Stimulated activated CD4-positive, alpha-beta T cell treated with anti-CD3 and anti-CD28 coated beads, Interleukin-15, amount 100 ng/mL, for 48 hours (primary cell): ENCODE measurements around the gene RORC.

ENCODE experiments used
- DNase-seq, 2 donors: peaks; one replicate each; pipeline ENCODE4 v3.0.0-alpha.2; 2020; ENCODE audit warnings: low read depth in 2 of 2

RORC gene

DNA sequence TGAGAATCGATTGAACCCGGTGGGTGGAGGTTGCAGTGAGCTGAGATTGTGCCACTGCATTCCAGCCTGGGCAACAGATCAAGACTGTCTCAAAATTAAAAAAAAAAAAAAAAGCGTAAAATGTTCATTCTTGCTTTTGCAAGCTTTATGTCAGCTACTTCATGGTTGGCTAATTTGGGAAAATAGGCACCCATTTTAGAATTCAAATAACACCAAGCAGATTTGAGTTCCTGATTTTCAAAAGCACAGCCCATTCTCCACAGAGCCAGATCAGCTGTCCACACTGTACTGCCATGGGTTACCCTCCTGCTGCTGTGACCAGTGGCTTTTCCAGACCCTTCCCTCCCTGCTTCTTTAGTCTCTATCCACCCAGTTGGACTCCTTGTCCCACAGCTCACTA is 17.5 kb upstream of the RORC start:
- DNase-seq: no peak

DNA sequence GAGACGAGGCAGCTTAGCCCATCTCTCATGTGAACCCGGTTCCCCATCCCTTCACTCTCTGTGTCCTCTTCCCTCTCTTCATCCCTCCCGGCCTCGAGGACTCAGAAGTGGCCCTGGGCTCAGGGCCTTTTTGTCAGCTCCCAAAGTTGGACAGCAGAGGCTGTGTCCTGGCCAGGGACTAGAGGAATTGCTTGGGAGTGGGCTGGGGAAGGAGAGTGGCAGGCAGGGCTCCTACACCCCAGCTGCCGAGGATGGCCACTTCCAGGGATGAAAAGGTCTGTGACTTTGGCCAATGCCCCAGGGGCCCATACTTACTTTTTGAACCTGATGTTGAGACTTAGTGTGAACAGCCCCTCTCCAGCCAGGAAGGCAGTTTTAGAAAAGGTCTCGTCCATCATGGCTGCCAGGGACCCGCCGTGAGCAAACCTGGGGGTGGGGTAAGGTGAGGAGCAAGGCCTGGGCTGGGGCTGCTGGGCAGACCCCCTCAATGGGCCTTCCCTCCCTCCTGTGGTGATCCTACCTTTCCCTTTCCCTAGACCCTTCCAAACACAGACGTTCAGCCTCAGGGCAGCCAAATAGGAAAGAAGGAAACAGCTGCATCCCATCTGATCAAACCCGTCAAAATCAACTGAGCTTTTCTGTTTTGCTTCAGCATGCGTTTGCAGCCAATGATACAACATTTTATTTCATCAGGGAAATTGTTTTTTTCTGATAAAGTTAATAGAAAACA is 16.4 kb upstream of the RORC start:
- DNase-seq: no peak

- no peak for DNase-seq
Measured at GRCh38 chr1:151846686-151847237, 15.2 kb upstream of the RORC start.

DNA sequence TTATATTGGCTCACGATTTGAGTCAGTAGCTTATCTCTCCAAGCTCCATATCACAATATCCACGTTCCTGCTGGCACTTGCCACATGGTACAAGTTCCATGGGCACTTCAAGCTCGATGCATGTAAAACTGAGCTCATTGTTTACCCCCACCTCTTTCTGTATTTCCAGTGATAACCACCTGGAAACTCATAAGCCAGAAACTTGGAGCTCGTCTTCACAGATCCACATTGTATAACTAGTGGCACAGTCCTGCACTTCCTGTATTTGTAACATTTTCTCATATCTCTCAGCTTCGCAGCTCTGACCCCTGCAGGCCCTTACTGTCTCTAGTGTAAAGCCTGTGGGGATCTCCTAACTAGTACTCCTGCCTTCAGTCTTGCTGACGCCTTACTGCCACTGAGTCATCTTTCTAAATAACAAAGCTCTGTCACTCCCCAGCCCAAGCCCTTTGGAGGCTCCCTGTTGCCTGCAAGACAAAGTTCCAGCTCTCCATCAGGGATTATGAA is 14.5 kb upstream of the RORC start:
- no peak for DNase-seq

DNA sequence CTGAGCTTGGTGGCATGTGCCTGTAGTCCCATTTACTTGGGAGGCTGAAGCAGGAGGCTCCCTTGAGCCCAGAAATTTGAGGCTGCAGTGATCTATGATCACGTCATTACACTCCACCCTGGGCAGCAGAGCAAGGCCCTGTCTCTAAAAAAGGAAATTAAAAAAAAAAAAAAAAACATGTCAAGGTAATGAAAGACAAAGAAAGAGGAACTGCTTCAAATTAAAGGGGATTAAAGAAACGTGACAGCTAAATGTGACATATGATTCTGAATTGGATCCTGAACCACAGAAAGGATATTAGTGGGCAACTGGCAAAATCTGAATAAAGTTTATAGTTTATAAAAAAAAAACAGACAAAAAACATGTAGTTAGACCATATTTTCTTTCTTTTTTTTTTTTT is 11.8 kb upstream of the RORC start:
- no peak for DNase-seq

DNA sequence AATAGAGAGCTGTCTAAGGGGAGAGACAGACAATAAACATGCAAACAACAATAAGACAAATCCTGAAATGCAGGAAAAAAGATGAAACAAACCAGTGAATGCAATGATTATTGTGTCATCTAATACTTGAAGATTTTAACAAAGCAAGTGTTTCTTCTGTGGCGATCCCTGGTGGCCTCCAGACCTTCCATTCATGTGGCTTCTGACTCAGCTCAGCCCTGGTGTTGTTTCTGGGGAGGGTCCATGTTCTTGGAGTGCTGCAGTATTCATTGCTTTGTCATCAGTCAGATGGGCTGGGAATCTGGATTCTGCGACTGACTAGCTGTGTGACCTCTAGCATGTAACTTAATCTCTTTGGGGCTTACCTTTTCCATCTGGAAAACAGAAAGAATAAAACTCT is 9.5 kb upstream of the RORC start:
- no peak for DNase-seq

GRCh38 chr1:151840421-151840820 is 8.8 kb upstream of the RORC start:
- no peak for DNase-seq

- peak; percentile 42 to 63 for DNase-seq
Measured at GRCh38 chr1:151839457-151840403, 8.1 kb upstream of the RORC start, which contains the start of gene C2CD4D. C2CD4D (minus strand) TSS chr1:151839820; CDS start chr1:151838989, 831 bp downstream.

- no peak for DNase-seq
Measured at GRCh38 chr1:151839082-151839412, 7.4 kb upstream of the RORC start.

DNA sequence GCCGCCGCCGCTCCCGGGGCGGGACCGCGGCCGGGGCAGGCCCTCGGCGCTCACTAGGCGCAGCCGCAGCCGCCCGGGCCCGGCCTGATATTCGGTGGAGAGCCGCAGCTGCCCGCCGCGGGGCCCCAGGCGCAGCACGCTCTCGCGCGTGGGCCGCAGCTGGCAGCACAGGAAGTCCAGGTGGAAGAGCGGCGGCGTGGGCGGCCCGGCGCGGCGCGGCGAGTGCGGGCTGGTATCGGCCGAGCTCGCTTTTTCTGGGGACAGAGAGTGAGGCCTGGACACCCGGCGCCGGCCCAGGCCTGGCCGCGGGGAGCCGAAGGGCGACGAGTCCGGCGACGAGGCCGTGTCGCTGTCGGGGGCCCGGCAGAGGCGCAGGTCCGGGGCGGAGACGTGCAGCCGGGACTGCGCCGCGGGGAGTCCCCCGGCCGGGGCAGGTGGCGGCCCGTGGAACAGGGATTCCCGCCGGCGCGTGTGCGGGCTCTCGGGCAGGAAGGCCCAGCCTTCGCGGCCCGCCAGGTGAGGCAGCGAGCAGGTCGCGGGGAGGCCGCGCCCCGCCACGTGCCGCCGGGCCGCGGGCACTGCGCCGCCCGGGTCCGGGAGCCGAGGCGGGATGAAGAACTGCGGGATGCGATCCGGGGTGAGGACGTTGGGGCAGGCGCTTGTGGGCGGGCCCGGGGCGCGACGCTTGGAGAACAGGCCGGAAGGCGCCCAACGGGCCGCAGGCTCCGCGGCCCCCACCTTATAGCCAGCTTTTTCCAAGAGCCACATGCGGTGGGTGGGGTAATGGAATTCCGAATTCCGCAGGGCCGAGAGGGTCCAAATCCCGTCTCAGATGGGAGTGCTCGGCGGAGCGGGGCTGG is 6.8 kb upstream of the RORC start:
- no peak for DNase-seq

DNA sequence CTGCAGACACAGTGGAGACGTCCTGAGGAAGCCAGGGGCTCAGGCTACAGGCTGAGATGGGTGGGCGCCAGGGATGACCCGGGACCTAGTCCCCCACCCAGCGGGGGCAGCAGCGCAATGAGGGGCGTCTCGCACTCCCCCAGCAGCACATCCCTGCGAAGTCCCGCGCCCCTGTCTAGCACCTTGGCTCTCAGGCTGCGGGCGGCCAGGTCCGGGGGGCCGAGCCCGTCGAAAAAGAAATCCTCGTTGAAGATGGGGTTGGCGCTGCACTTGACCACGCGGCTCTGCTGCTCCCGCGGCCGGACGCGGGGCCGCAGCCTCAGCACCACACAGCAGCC is 6.3 kb upstream of the RORC start:
- DNase-seq: no peak

- no peak for DNase-seq
Measured at GRCh38 chr1:151837197-151837596, 5.6 kb upstream of the RORC start.

DNA sequence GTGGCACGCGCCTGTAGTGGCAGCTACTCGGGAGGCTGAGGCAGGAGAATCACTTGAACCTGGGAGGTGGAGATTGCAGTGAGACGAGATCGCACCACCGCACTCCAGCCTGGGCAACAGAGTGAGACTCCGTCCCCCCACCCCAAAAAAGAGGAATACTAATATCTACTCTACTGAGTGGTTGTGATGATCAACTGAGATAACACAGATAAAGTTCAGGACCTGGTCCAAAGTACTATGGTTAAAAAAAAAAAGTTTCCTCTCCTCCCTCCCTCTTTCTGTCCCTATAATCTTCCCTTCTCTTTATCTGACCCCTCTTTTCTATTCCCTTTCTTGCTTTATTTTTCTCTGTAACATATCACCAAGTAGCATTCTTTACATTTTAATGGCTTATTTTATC is 4.0 kb upstream of the RORC start:
- no peak for DNase-seq

- no peak for DNase-seq
Measured at GRCh38 chr1:151834239-151834638, 2.6 kb upstream of the RORC start.

DNA sequence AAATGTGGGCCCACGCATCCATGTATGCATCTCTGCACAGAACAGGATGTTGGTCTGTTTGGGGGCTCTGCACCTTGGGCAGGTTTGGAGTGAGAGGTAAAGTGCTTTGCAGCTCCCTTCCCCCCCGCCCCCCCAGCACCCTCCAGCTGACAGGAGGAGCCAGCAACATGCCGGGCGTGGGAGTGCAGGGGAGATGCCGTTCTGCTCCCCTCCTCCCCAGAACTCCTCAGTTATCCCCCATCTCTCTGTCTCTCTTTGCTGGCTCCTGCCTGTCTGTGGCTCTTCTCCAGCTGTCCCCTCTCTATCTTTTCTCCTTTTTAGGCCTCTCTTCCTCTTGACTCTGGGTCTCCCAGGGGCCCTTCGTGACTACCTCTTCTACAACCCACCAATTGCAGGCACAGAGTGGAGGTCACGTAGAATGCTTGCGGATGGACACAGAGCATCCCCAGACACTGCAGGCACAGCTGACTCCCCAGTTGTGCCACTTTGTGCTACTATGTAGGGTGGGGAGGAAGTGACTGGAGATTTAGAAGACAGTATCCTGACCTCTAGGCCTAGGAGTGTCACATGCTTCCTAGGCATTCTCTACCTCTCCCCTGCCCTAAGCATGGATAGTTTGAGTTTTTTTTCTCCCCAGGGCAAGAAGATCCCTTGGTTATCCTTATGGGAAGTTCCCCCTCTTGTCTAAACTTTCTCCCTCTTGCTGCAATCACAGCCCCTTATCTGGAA is 1.7 kb upstream of the RORC start:
- DNase-seq: no peak

DNA sequence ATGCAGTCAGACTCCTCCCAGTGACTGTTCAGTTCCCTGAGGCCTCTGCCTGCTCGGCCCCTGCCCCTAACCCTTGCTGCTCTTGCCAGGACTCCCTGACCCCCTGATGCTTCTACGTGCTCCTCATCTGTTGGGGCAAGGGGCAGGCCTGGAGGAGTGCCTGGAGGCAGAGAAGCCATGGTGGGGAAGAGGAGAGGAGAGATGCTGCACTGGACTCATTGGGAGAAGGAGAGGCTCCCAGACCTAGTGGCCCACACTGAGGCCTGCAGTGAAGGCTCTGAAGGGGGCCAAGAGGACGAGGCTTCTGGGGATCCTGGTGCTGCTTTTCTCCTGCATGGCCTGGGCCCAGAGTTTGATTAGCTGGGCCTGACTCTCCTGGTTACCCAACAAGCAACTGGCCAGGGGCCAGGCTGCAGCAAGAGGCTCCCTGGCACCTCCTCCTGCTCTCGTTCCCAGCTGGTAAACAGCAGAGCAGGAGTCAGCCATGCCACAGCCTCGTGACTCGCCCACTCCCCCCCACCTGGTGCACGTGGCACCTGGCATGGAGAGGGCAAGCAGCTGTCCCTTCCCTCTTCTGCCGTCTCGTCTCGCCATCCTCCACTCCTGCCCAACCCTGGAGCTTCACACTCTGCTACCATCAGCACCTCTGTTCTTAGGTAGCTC is 847 bp upstream of the RORC start:
- DNase-seq: no peak

GRCh38 chr1:151831256-151831591 is 378 bp downstream of the RORC start:
- DNase-seq: no peak

DNA sequence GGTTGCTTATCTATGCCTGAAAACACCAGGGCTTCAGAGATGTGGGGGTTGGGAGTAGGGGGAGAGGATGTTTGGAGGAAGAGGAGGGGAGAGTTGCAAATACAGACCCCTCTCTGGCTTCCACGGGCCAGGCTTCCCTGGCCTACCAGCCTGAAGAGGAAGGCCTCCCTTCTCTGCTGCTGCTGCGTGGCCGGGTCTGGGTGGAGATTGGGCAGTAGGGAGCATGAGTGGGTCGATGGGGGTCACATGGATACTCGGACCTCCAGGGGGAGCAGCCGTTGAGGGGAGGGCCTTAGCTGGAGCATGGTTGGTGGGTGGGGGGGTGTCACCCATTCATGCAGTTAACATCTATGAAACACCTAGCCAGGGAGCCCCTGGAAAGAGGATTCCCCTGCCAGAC is 1.5 kb downstream of the RORC start:
- no peak for DNase-seq

GRCh38 chr1:151829352-151830046 is 2.1 kb downstream of the RORC start:
- no peak for DNase-seq

- no peak for DNase-seq
Measured at GRCh38 chr1:151828921-151829320, 2.7 kb downstream of the RORC start.
